GM21447 (cell line): ENCODE measurements around the gene LILRB2.
"Not testable (repeated sequence)": the region's sequence is repeated elsewhere in the genome, so short reads cannot be mapped to it uniquely, and the experiment has no call there.

Source experiments
- ATAC-seq: cut with Tn5 transposase; IDR thresholded peaks from one replicate; pipeline ENCODE4 v1.9.1; 2021; ENCODE audit not compliant: unreplicated experiment

LILRB2 gene

GRCh38 chr19:54275951-54276350 lies 5.0 kb downstream of the LILRB2 start:
- no peak for ATAC-seq

GRCh38 chr19:54274516-54274915 lies 6.4 kb downstream of the LILRB2 start:
- not testable (repeated sequence) for ATAC-seq

GRCh38 chr19:54273821-54274220 lies 7.1 kb downstream of the LILRB2 start:
- no peak for ATAC-seq

- not testable (repeated sequence) for ATAC-seq
Observed at GRCh38 chr19:54272181-54272580, 8.7 kb downstream of the LILRB2 start.

- ATAC-seq: not testable (repeated sequence)
Observed at GRCh38 chr19:54271587-54271986, 9.3 kb downstream of the LILRB2 start.

- ATAC-seq: no peak
Observed at GRCh38 chr19:54271106-54271505, 9.8 kb downstream of the LILRB2 start.

- ATAC-seq: no peak
Observed at GRCh38 chr19:54268936-54269335, 12.0 kb downstream of the LILRB2 start.

GRCh38 chr19:54266133-54266532 lies 14.8 kb downstream of the LILRB2 start:
- no peak for ATAC-seq

GRCh38 chr19:54262470-54262869 lies 18.4 kb downstream of the LILRB2 start:
- no peak for ATAC-seq

GRCh38 chr19:54262066-54262465 lies 18.8 kb downstream of the LILRB2 start:
- no peak for ATAC-seq

- ATAC-seq: no peak
Observed at GRCh38 chr19:54257116-54257480, 23.8 kb downstream of the LILRB2 start, which contains the start of gene LILRB5. Gene LILRB5 (minus strand): TSS chr19:54257273. CDS start chr19:54257193, 80 bp downstream.

- no peak for ATAC-seq
Observed at GRCh38 chr19:54256250-54257115, 24.4 kb downstream of the LILRB2 start.

GRCh38 chr19:54255105-54255775 lies 25.7 kb downstream of the LILRB2 start:
- ATAC-seq: no peak

- ATAC-seq: no peak
Observed at GRCh38 chr19:54254195-54254906, 26.6 kb downstream of the LILRB2 start.

GRCh38 chr19:54253331-54254194 lies 27.3 kb downstream of the LILRB2 start:
- ATAC-seq: no peak

GRCh38 chr19:54252845-54253244 lies 28.1 kb downstream of the LILRB2 start:
- no peak for ATAC-seq

GRCh38 chr19:54252243-54252642 lies 28.7 kb downstream of the LILRB2 start:
- ATAC-seq: no peak

- no peak for ATAC-seq
Observed at GRCh38 chr19:54248016-54248601, 32.8 kb downstream of the LILRB2 start.

- ATAC-seq: no peak
Observed at GRCh38 chr19:54247106-54247930, 33.6 kb downstream of the LILRB2 start.
